ENCODE measurements around the gene THOC7. TPM values are rescaled to one million over a fixed set of nuclear protein-coding genes. Genes with fewer than 3 reads are reported as not detected.

THOC7 gene
- total RNA-seq, 1 donor from 2014 or later: 141 TPM

DNA sequence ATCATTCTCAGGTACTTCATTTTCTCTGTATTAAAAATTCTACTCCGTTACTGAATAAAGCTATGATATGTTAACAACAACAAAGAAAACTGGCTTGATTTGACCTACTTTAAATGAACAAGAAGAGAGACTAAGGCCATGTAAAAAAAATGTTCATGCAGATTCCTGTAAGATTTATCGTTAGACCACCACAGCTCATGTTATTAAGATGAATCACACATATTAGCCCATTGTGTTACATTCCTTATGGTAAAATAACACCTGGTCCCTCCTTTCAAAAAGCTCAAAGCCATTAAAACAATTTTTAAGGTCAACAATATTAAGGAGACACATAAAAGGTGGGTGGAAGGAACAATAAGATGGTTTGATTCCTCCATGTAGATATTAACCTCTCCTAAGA is 6.3 kb downstream of the THOC7 start:
- no peaks in the 10 kb centered on the region for H3K27me3 ChIP-seq
- H3K4me3 ChIP-seq: no peak overlapping the region
- H3K79me2 ChIP-seq (ENCODE audit: low read depth): peaks cover 94% of the 10 kb centered on the region
- H2AFZ ChIP-seq (replicated peaks): no peak overlapping the region
- H3K36me3 ChIP-seq: no peaks in the 10 kb centered on the region
- H3K4me2 ChIP-seq: no peak overlapping the region
- H3K4me3 Mint-ChIP-seq: no peak overlapping the region
- no peak for DNase-seq (ENCODE audit: low spot score)
- TF ChIP-seq, protein P1, sequence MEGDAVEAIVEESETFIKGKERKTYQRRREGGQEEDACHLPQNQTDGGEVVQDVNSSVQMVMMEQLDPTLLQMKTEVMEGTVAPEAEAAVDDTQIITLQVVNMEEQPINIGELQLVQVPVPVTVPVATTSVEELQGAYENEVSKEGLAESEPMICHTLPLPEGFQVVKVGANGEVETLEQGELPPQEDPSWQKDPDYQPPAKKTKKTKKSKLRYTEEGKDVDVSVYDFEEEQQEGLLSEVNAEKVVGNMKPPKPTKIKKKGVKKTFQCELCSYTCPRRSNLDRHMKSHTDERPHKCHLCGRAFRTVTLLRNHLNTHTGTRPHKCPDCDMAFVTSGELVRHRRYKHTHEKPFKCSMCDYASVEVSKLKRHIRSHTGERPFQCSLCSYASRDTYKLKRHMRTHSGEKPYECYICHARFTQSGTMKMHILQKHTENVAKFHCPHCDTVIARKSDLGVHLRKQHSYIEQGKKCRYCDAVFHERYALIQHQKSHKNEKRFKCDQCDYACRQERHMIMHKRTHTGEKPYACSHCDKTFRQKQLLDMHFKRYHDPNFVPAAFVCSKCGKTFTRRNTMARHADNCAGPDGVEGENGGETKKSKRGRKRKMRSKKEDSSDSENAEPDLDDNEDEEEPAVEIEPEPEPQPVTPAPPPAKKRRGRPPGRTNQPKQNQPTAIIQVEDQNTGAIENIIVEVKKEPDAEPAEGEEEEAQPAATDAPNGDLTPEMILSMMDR (IDR thresholded peaks at IDR 0.05): no peak
- TF ChIP-seq EZH2phosphoT487 (IDR thresholded peaks at IDR 0.05) (no peak), EZH2 (IDR thresholded peaks at IDR 0.05) (no peak)
- H3F3A ChIP-seq (ENCODE audit: low read depth): peaks cover 5% of the 10 kb centered on the region
- H4K20me1 ChIP-seq (ENCODE audit: low read depth): peaks cover 4% of the 10 kb centered on the region
- peaks cover 2% of the 10 kb centered on the region for H3K4me1 ChIP-seq
- no peaks in the 10 kb centered on the region for H3K9me3 Mint-ChIP-seq
- H3K27ac Mint-ChIP-seq: no peak overlapping the region
- peaks cover 2% of the 10 kb centered on the region for H3K27me3 Mint-ChIP-seq (ENCODE audit: insufficient read depth, low read depth)
- no peak overlapping the region for H3K9ac ChIP-seq
- H3K27ac ChIP-seq: no peak overlapping the region
- peaks cover 10% of the 10 kb centered on the region for H3K4me1 Mint-ChIP-seq
- peaks cover 5% of the 10 kb centered on the region for H3K36me3 Mint-ChIP-seq
- no peaks in the 10 kb centered on the region for H3K9me3 ChIP-seq (ENCODE audit: low read depth)

DNA sequence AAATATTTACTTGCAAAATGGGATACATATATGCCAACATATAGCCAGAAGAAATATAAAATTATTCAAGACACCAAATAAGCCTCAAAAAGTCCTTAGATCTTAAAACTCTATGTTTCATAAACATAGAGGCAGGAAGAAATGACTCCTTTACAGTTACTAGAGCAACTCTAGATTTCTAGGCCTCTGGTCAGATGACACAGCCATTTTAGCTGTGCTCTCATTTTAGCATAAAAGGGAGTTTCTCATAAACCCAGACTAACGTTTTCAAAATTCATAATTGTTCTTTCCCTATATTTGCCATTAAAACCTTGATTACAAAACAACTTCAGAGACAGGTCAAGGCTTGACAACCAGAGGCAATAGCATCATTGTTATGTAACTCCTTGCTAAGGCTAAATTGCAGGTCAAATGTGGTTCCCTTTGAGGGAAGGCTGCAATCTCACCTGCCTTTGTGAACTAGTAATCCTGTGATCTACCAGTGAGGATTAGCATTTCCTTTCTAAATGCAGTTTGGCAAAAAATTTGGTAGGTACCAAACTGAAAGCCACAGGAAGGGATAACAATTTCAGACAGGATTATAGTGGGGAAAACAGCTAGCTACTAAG is 8.2 kb downstream of the THOC7 start:
- Histone ChIP-seq H3K9ac (no peak overlapping the region), H3K4me1 (no peaks in the 10 kb centered on the region), H3F3A (ENCODE audit: low read depth) (peaks cover 5% of the 10 kb centered on the region), H3K27ac (no peak overlapping the region), H3K4me3 (no peak overlapping the region), H3K4me2 (no peak overlapping the region), H3K27me3 (no peaks in the 10 kb centered on the region), H2AFZ (replicated peaks) (no peak overlapping the region), H3K36me3 (no peaks in the 10 kb centered on the region), H3K79me2 (ENCODE audit: low read depth) (peaks cover 76% of the 10 kb centered on the region), H4K20me1 (ENCODE audit: low read depth) (no peaks in the 10 kb centered on the region), H3K9me3 (ENCODE audit: low read depth) (no peaks in the 10 kb centered on the region)
- Mint-ChIP-seq H3K4me1 (no peaks in the 10 kb centered on the region), H3K27ac (no peak overlapping the region), H3K36me3 (peaks cover 8% of the 10 kb centered on the region), H3K4me3 (no peak overlapping the region), H3K27me3 (ENCODE audit: insufficient read depth, low read depth) (peaks cover 2% of the 10 kb centered on the region), H3K9me3 (no peaks in the 10 kb centered on the region)
- DNase-seq (ENCODE audit: low spot score): no peak
- TF ChIP-seq EZH2 (IDR thresholded peaks at IDR 0.05) (no peak), EZH2phosphoT487 (IDR thresholded peaks at IDR 0.05) (no peak)
- TF ChIP-seq, protein P1 (IDR thresholded peaks at IDR 0.05): no peak

DNA sequence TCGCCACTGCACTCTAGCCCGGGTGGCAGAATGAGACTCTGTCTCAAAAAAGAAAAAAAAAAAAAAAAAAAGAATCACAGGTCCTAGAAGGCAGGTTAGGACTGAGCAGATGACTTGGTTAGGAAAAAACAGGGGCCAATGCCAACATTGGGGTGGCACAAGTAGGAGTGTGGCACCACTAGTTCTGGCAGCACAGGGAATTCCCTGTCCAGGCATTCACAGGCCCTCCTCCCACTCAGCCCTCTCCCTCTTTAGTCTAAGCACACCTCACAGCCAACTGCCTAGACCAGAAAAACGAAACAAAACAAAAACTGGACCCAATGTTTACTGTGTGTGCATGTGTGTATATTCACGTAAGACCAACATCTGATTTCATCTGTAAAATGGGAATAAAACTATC is 10.5 kb downstream of the THOC7 start:
- Mint-ChIP-seq H3K27me3 (ENCODE audit: insufficient read depth, low read depth) (no peaks in the 10 kb centered on the region), H3K27ac (no peak overlapping the region), H3K36me3 (peaks cover 12% of the 10 kb centered on the region), H3K4me1 (peaks cover 4% of the 10 kb centered on the region), H3K9me3 (no peaks in the 10 kb centered on the region), H3K4me3 (no peak overlapping the region)
- H3K36me3 ChIP-seq: no peaks in the 10 kb centered on the region
- H3K4me1 ChIP-seq: peaks cover 5% of the 10 kb centered on the region
- peaks cover 5% of the 10 kb centered on the region for H3F3A ChIP-seq (ENCODE audit: low read depth)
- no peak for DNase-seq (ENCODE audit: low spot score)
- no peak overlapping the region for H2AFZ ChIP-seq (replicated peaks)
- no peak overlapping the region for H3K27ac ChIP-seq
- peaks cover 3% of the 10 kb centered on the region for H4K20me1 ChIP-seq (ENCODE audit: low read depth)
- no peak for TF ChIP-seq EZH2 (IDR thresholded peaks at IDR 0.05)
- no peak for TF ChIP-seq EZH2phosphoT487 (IDR thresholded peaks at IDR 0.05)
- TF ChIP-seq, protein P1 (IDR thresholded peaks at IDR 0.05): no peak
- H3K79me2 ChIP-seq (ENCODE audit: low read depth): peaks cover 57% of the 10 kb centered on the region
- no peak overlapping the region for H3K9ac ChIP-seq
- H3K27me3 ChIP-seq: no peaks in the 10 kb centered on the region
- no peak overlapping the region for H3K4me3 ChIP-seq
- H3K9me3 ChIP-seq (ENCODE audit: low read depth): no peaks in the 10 kb centered on the region
- H3K4me2 ChIP-seq: no peak overlapping the region
